GM23338 (cell line): ENCODE measurements around the gene ANKS1B. TPM values are rescaled to one million over a fixed set of nuclear protein-coding genes. Genes with fewer than 3 reads are reported as not detected.

Experiments used
- ATAC-seq: fragments of 200-7000 bp; cut with Tn5 transposase; 3 replicates; pipeline ENCODE4 v1.9.1; 2020
- DNase-seq: peaks from one replicate; pipeline ENCODE4 v3.0.0-alpha.2; 2015; ENCODE audit warnings: low spot score
- H2AFZ ChIP-seq: fragments of 200-600 bp; sonication (generic); 2 replicates; pipeline ENCODE4 v1.8.0; 2016; ENCODE audit warnings: antibody characterized with exemption, mild to moderate bottlenecking, moderate library complexity
- H3F3A ChIP-seq: fragments of 200-600 bp; sonication (generic); replicated peaks from 2 replicates; pipeline ENCODE4 v1.8.0; 2017; ENCODE audit warnings: antibody characterized with exemption, mixed run types, low read depth
- H3K27ac ChIP-seq: fragments of 200-600 bp; sonication (generic); 2 replicates; pipeline ENCODE4 v1.6.1; 2016; ENCODE audit warnings: low read depth
- H3K27me3 ChIP-seq: fragments of 200-600 bp; sonication (generic); 2 replicates; pipeline ENCODE4 v1.8.0; 2016; ENCODE audit warnings: mild to moderate bottlenecking, mixed run types, moderate library complexity; ENCODE audit not compliant: insufficient read depth
- H3K36me3 ChIP-seq: fragments of 200-600 bp; sonication (generic); 2 replicates; pipeline ENCODE4 v1.8.0; 2016; ENCODE audit warnings: mild to moderate bottlenecking; ENCODE audit not compliant: insufficient read depth
- H3K4me1 ChIP-seq: fragments of 200-600 bp; sonication (generic); 2 replicates; pipeline ENCODE4 v1.8.0; 2016; ENCODE audit warnings: mild to moderate bottlenecking, moderate library complexity; ENCODE audit not compliant: insufficient read depth
- H3K4me2 ChIP-seq: fragments of 200-600 bp; sonication (generic); 2 replicates; pipeline ENCODE4 v1.7.1; 2017; ENCODE audit warnings: mixed run types
- H3K4me3 ChIP-seq: fragments of 200-600 bp; sonication (generic); 2 replicates; pipeline ENCODE4 v1.6.1; 2016; ENCODE audit warnings: mixed run types
- H3K79me2 ChIP-seq: fragments of 200-600 bp; sonication (generic); replicated peaks from 2 replicates; pipeline ENCODE4 v1.8.0; 2017; ENCODE audit warnings: mild to moderate bottlenecking; ENCODE audit not compliant: insufficient read depth
- H3K9me2 ChIP-seq: fragments of 200-600 bp; sonication (generic); 2 replicates; pipeline ENCODE4 v1.8.0; 2017; ENCODE audit not compliant: insufficient read depth
- H4K20me1 ChIP-seq: fragments of 200-600 bp; sonication (generic); replicated peaks from 2 replicates; pipeline ENCODE4 v1.8.0; 2017; ENCODE audit warnings: mild to moderate bottlenecking; ENCODE audit not compliant: insufficient read depth
- H3K27ac Mint-ChIP-seq: 2 replicates; pipeline ENCODE4 v1.8.0; 2020; ENCODE audit warnings: inconsistent platforms, mild to moderate bottlenecking, moderate library complexity, mixed read lengths
- H3K27me3 Mint-ChIP-seq: 3 replicates; pipeline ENCODE4 v1.8.0; 2022; ENCODE audit warnings: low read depth, mild to moderate bottlenecking, moderate library complexity, mixed read lengths, inconsistent platforms; ENCODE audit not compliant: insufficient read depth, poor library complexity
- H3K36me3 Mint-ChIP-seq: 3 replicates; pipeline ENCODE4 v1.8.0; 2021; ENCODE audit warnings: low read depth, mild to moderate bottlenecking, inconsistent platforms, moderate library complexity, mixed read lengths
- H3K4me1 Mint-ChIP-seq: 3 replicates; pipeline ENCODE4 v1.8.0; 2020; ENCODE audit warnings: mild to moderate bottlenecking, inconsistent platforms, mixed read lengths
- H3K4me3 Mint-ChIP-seq: 3 replicates; pipeline ENCODE4 v1.8.0; 2021; ENCODE audit warnings: moderate library complexity, mild to moderate bottlenecking, inconsistent platforms, mixed read lengths
- H3K9me3 Mint-ChIP-seq: 3 replicates; pipeline ENCODE4 v1.8.0; 2020; ENCODE audit warnings: moderate library complexity, mild to moderate bottlenecking, inconsistent platforms, mixed read lengths
- CREB1 ChIP-seq: fragments of 250-450 bp; sonication (Bioruptor Pico); IDR thresholded peaks from 2 replicates; pipeline ENCODE4 v1.5.0; 2020; ENCODE audit warnings: low read depth, mild to moderate bottlenecking, moderate library complexity
- CTCF ChIP-seq, 2 experiments: fragments of 200-600 bp in 1 of 2; sonication (generic) in 1 of 2; conservative IDR thresholded peaks; 2 replicates each; pipeline versions ENCODE4 v1.5.1 to v1.6.1; 2016 to 2017; ENCODE audit warnings: antibody characterized with exemption in 2 of 2, low read depth in 2 of 2, mild to moderate bottlenecking in 2 of 2, moderate library complexity in 1 of 2
- ETS1 ChIP-seq: IDR thresholded peaks from 2 replicates; pipeline ENCODE4 v1.6.1; 2016; ENCODE audit warnings: antibody characterized with exemption
- EZH2 ChIP-seq: fragments of 200-600 bp; sonication (generic); IDR thresholded peaks from one replicate; pipeline ENCODE4 v1.8.0; 2017; ENCODE audit warnings: antibody characterized with exemption, mild to moderate bottlenecking, low read depth; ENCODE audit not compliant: unreplicated experiment
- EZH2phosphoT487 ChIP-seq: fragments of 200-600 bp; sonication (generic); IDR thresholded peaks from one replicate; pipeline ENCODE4 v1.8.1; 2018; ENCODE audit warnings: antibody characterized with exemption; ENCODE audit not compliant: unreplicated experiment
- JUNB ChIP-seq: IDR thresholded peaks from one replicate; pipeline ENCODE4 v1.6.1; 2016; ENCODE audit warnings: antibody characterized with exemption; ENCODE audit not compliant: unreplicated experiment
- NANOG ChIP-seq: IDR thresholded peaks from 2 replicates; pipeline ENCODE4 v1.6.1; 2016; ENCODE audit warnings: antibody characterized with exemption, borderline replicate concordance
- POLR2AphosphoS5 ChIP-seq: IDR thresholded peaks from 2 replicates; pipeline ENCODE4 v1.6.1; 2016; ENCODE audit warnings: antibody characterized with exemption, low read depth
- REST ChIP-seq: IDR thresholded peaks from one replicate; pipeline ENCODE4 v1.6.1; 2018; ENCODE audit warnings: antibody characterized with exemption; ENCODE audit not compliant: unreplicated experiment
- STAT1 ChIP-seq: IDR thresholded peaks from one replicate; pipeline ENCODE4 v1.6.1; 2016; ENCODE audit warnings: antibody characterized with exemption; ENCODE audit not compliant: unreplicated experiment
- ZNF114 ChIP-seq: fragments of 250-450 bp; sonication (Bioruptor Pico); IDR thresholded peaks from 2 replicates; pipeline ENCODE4 v1.5.0; 2020; ENCODE audit warnings: mild to moderate bottlenecking, moderate library complexity
- ZNF331 ChIP-seq: fragments of 250-450 bp; sonication (Bioruptor Pico); IDR thresholded peaks from 2 replicates; pipeline ENCODE4 v1.5.0; 2020; ENCODE audit warnings: low read depth, mild to moderate bottlenecking, moderate library complexity
- ZNF462 ChIP-seq: fragments of 250-450 bp; sonication (Bioruptor Pico); IDR thresholded peaks from 2 replicates; pipeline ENCODE4 v1.5.0; 2020; ENCODE audit warnings: mild to moderate bottlenecking, moderate library complexity
- polyA plus RNA-seq: library from polyadenylated mRNA; unstranded; fragments of >200 nt; fragmentation: Nextera tagmentation; extraction: Ambion mirVana; gene quantifications from 2 replicates; pipeline ENCODE4 v1.2.1, GENCODE V29; 2016
- total RNA-seq: library from RNA; depleted of rRNA; stranded (reverse); fragments of >200 nt; shearing (Covaris generic); gene quantifications from 2 replicates; pipeline ENCODE4 v1.2.3, GENCODE V29; 2014

Gene ANKS1B
- total and polyA plus RNA-seq, 2 experiments from 2014 or later, result 4.3 to 5.8 TPM

- Histone ChIP-seq H3K36me3 (no peaks in the 10 kb centered on the region), H3K27me3 (peaks cover 34% of the 10 kb centered on the region), H3K27ac (no peak overlapping the region), H3F3A (no peaks in the 10 kb centered on the region), H3K79me2 (no peaks in the 10 kb centered on the region), H3K9me2 (peaks cover 11% of the 10 kb centered on the region; the same call in 1 of the 2 replicates), H3K4me1 (peaks cover 23% of the 10 kb centered on the region), H3K4me2 (no peak overlapping the region), H4K20me1 (no peaks in the 10 kb centered on the region), H2AFZ (no peak overlapping the region), H3K4me3 (no peak overlapping the region)
- no peak overlapping the region for H3K4me3 Mint-ChIP-seq
- H3K4me1 Mint-ChIP-seq, result peaks cover 20% of the 10 kb centered on the region
- ATAC-seq, result no peak
- H3K9me3 Mint-ChIP-seq, result peaks cover 25% of the 10 kb centered on the region
- no peak for DNase-seq
- peaks cover 37% of the 10 kb centered on the region for H3K36me3 Mint-ChIP-seq
- H3K27me3 Mint-ChIP-seq, result no peaks in the 10 kb centered on the region
- no peak overlapping the region for H3K27ac Mint-ChIP-seq
- TF ChIP-seq ETS1, result no peak
- TF ChIP-seq REST, result no peak
- no peak for TF ChIP-seq STAT1
- TF ChIP-seq JUNB, result no peak
- TF ChIP-seq CTCF (conservative IDR thresholded peaks at IDR 0.05; ENCODE audit: low read depth in 2 of 2), result no peak
- TF ChIP-seq EZH2phosphoT487, result no peak
- no peak for TF ChIP-seq POLR2AphosphoS5
- TF ChIP-seq ZNF114 (CRISPR knock-in tag), result no peak
- no peak for TF ChIP-seq ZNF331 (CRISPR knock-in tag)
- TF ChIP-seq ZNF462, result no peak
- TF ChIP-seq CREB1 (CRISPR knock-in tag), result no peak
- no peak for TF ChIP-seq NANOG
- TF ChIP-seq EZH2, result no peak
Measured at GRCh38 chr12:99029511-99030271, 955.0 kb downstream of the ANKS1B start.
